SK-N-SH (cell line): Measurements from ENCODE around the gene PCF11.

Experiments used
- CHD2 ChIP-seq: fragments of 150-350 bp; IDR thresholded peaks from 2 replicates; pipeline ENCODE4 v1.6.1; 2018; ENCODE audit warnings: low read length; ENCODE audit not compliant: partially characterized antibody
- EP300 ChIP-seq, 2 experiments: IDR thresholded peaks; 2 replicates each; pipeline versions ENCODE4 v1.4.0 to v1.6.1; 2012; ENCODE audit warnings: borderline replicate concordance in 1 of 2, low read depth in 1 of 2, low read length in 1 of 2
- EZH2phosphoT487 ChIP-seq: fragments of 200-600 bp; sonication (generic); IDR thresholded peaks from 2 replicates; pipeline ENCODE4 v1.6.1; 2017; ENCODE audit warnings: low read depth, mixed run types, mild to moderate bottlenecking, antibody characterized with exemption, moderate library complexity, borderline replicate concordance
- GABPA ChIP-seq: IDR thresholded peaks from 2 replicates; pipeline ENCODE4 v1.4.0; 2012; ENCODE audit warnings: low read depth, mild to moderate bottlenecking
- JUND ChIP-seq: IDR thresholded peaks from 2 replicates; pipeline ENCODE4 v1.4.0; 2012
- MEF2A ChIP-seq: IDR thresholded peaks from 2 replicates; pipeline ENCODE4 v1.4.0; 2012; ENCODE audit warnings: low read depth, borderline replicate concordance
- POLR2AphosphoS5 ChIP-seq: IDR thresholded peaks from 2 replicates; pipeline ENCODE4 v1.6.1; 2012; ENCODE audit warnings: low read depth, low read length
- RAD21 ChIP-seq: IDR thresholded peaks from 2 replicates; pipeline ENCODE4 v1.6.1; 2012; ENCODE audit warnings: mild to moderate bottlenecking, low read length
- TF ChIP-seq, protein P1 (sequence below): IDR thresholded peaks from 2 replicates; pipeline ENCODE4 v1.4.0; 2012; ENCODE audit warnings: low read depth
- TF ChIP-seq, protein P2 (sequence below): fragments of 200-600 bp; sonication (generic); IDR thresholded peaks from 2 replicates; pipeline ENCODE4 v1.6.1; 2017; ENCODE audit warnings: antibody characterized with exemption, mild to moderate bottlenecking, moderate library complexity
- TF ChIP-seq, protein P3 (sequence below): IDR thresholded peaks from 2 replicates; pipeline ENCODE4 v1.4.0; 2012; ENCODE audit warnings: low read depth, borderline replicate concordance

DNA sequence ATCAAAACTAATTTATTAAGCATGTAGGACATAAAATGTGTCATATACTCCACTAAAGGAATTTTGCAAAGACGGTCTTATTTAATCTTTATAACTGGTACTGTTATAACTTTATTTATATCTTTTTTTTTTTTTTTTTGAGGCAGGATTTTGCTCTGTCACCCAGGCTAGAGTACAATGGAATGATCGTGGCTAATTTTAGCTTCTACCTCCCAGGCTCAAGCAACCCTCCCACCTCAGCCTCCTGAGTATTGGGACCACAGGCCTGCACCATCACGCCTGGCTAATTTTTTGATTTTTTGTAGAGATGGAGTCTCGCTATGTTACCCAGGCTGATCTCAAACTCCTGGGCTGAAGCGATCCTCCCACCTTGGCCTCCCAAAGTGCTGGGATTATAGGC is 31.4 kb upstream of the PCF11 start:
- TF ChIP-seq EP300 (IDR thresholded peaks at IDR 0.05; ENCODE audit: borderline replicate concordance in 1 of 2, low read depth in 1 of 2, low read length in 1 of 2) (no peak), POLR2AphosphoS5 (no peak), JUND (no peak), EZH2phosphoT487 (no peak), CHD2 (no peak), RAD21 (no peak), GABPA (no peak), MEF2A (no peak)
- TF ChIP-seq, protein P1, sequence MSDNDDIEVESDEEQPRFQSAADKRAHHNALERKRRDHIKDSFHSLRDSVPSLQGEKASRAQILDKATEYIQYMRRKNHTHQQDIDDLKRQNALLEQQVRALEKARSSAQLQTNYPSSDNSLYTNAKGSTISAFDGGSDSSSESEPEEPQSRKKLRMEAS, result no peak
- TF ChIP-seq, protein P2, sequence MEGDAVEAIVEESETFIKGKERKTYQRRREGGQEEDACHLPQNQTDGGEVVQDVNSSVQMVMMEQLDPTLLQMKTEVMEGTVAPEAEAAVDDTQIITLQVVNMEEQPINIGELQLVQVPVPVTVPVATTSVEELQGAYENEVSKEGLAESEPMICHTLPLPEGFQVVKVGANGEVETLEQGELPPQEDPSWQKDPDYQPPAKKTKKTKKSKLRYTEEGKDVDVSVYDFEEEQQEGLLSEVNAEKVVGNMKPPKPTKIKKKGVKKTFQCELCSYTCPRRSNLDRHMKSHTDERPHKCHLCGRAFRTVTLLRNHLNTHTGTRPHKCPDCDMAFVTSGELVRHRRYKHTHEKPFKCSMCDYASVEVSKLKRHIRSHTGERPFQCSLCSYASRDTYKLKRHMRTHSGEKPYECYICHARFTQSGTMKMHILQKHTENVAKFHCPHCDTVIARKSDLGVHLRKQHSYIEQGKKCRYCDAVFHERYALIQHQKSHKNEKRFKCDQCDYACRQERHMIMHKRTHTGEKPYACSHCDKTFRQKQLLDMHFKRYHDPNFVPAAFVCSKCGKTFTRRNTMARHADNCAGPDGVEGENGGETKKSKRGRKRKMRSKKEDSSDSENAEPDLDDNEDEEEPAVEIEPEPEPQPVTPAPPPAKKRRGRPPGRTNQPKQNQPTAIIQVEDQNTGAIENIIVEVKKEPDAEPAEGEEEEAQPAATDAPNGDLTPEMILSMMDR, result no peak
- TF ChIP-seq, protein P3, sequence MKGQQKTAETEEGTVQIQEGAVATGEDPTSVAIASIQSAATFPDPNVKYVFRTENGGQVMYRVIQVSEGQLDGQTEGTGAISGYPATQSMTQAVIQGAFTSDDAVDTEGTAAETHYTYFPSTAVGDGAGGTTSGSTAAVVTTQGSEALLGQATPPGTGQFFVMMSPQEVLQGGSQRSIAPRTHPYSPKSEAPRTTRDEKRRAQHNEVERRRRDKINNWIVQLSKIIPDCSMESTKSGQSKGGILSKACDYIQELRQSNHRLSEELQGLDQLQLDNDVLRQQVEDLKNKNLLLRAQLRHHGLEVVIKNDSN, result no peak
